Ammon's horn (tissue), 1 donor: Measurements from ENCODE around the gene KANSL1L.
"Not testable (repeated sequence)": the region's sequence is repeated elsewhere in the genome, so short reads cannot be mapped to it uniquely, and the experiment has no call there.

Experiments used
- DNase-seq: peaks from one replicate; pipeline ENCODE4 v3.0.0-alpha.2; 2016; ENCODE audit warnings: low spot score

Gene KANSL1L

DNA sequence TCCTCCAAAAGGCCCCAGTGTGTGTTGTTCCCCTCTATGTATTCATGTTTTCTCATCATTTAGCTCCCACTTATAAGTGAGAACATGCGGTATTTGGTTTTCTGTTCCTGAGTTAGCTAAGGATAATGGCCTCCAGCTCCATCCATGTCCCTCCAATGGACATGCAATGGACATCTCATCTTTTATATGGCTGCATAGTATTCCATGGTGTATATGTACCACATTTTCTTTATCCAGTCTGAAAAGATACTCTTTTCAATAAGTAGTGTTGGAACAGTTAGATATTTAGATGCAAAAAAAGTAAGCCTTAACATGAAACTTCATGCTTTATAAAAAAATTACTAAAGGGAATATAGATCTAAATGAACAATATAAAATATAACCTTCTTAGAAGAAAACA lies 5.9 kb upstream of the KANSL1L start:
- not testable (repeated sequence) for DNase-seq

DNA sequence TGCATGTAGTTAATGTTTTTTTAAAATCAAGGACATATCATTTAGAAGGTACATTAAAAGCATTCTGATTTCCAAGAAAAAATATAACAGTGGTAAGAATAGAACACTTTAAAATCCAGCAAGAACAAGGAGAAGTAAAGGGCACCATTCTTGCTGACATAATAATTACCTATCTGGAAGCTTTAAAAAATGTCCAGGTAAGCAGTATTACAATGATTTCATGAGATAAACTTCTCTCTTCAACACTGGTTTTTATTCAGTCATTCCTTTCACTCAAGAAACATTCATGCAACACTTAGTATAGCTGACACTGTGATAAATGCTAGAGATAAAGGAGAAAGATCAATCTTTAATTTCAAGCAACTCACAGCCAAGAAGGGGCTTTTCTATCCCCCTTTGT lies 2.9 kb upstream of the KANSL1L start:
- DNase-seq, result no peak

DNA sequence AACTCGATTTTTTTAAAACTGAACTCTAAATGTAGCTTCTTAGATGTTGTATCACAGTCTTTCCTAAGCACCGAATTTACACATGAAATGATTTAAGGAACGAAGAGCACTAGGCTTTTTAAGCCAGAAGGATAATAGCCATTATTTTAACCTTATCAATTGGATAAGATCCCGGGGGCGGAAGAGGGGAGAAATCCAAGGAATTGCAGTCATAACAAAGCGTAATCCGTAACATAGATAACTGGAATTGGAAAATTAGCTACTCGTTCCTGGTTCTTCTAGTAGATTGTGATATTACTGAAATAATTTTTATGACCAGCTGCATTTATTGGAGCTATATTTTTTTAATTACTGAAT lies 988 bp upstream of the KANSL1L start:
- DNase-seq, result no peak

DNA sequence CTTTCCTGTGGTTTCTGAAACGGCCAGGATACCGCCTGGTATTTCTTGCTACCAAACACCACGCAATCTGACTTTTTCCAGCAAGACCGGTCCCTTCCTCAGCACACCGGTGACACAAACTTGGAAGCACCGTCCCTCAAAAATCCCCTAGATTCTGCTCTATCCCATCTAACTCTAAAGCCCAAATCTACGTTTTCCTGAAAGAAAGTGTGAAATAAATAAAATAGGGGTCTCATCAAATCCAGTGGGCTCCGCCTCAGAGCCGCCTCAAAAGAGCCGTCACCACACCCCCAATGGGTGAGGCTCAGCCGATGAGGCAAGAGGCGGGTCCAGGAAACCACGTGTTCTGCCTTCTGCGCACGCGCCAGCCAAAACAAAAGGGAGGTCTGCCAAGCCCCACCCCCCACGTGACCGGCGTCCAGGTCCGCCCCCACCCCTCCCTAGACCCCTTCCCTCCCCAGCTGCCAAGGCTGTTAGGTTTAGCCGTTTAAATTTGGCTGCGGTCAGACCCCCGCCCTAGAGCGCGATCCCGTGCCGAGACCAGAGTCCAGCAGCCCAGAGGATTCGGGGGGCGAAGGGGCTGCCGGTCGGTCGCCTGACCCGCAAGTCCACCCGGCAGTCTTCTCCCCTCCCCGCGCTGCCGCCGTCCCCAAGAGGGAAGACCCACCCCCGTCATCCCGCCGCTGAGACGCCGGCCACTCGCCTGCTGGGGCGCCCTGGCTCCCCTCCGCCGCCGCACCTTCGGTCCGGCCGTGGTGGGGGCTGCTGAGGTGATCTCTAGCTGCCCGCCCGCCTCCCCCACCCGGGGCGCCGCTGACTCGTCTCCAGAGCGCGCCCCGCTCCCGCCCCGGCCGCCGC lies 534 bp downstream of the KANSL1L start:
- peak; percentile 95 for DNase-seq

DNA sequence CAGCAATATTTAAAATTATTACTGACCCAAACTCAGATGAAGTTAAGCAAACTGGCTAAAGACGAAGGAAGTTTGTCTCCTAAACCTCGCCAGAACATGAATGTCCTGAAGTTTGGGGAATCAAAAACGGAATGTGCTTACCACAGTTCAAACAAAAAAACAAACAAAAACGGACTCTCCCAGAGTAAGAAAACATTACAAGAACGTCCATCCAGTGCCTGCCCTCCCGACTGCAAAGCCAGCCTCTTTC lies 1.1 kb downstream of the KANSL1L start:
- DNase-seq, result no peak

DNA sequence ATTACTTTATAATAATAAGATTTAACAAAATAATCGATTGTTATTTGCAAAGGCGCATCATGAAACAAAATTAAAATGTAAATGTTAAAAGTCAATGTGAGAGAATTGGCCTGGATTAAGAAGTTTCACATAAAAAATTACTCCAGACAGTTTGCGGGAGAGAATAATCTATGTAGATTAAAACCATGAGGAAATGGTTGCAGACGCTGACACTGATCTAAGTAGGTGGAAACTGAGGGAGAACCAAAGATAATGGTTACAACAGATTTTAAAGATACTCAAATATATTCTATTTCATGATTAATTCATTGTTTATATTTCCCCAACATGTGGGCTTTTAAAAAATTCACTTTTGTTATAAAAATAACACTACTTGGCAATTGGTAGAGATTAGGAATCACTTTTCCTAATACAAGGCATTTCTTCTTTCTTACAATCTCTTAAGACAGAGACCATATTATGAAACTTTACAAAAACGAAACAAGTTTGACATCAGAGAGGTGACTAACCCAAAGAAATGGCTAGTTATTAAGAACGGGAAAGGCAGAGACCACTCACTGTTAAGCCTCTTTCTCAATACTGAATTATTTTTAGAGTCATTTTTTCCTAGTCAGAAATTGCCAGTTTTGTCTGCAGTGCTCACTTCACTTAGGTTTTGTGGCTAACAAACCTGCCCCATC lies 1.6 kb downstream of the KANSL1L start:
- DNase-seq, result no peak

DNA sequence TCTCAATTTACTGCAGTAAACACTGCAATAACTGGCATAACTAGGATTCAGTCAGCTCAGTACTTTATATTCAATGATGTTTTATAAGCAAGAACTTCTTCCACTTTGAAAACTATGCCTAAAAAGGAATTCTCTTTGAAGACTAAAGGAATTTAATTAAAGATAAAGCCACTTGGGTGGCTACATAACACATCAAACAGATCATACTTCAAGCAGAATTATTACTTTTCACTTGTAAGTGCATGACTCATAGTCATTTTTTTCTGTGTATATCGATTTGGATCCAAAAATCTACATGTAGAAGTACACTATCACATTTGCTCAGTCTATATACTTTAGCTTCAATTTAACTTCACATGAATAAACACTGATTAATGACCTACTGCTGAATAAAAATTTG lies 4.0 kb downstream of the KANSL1L start:
- no peak for DNase-seq

DNA sequence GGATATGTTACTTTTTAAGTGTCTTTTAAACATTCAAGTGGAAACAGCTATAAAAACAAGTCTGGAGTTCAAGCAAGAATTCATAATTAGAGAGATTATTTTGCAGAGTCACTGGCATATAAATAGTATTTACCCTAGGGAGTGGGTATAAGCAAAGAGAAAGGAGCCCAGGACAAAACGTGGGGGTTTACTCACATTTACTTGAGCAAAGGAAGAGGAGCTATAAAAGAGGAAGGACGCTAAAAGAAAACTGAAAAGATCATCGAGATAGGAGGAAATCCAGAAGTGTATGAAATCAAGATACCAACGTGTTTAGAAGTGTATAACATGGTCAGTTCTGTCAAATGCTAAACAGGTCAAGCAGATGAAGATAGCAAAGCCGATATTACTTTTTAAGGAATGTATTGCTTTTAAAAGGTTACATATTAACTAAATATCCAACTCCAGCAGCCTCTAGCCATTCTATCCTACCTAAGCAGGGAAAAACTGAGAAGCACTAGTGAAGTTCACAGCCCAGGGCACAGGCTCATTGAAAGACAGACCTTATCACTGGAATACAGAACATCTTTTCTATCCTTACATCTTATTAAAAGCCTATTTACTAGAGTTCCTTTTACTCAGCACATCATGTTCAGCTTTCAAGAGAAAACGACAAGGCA lies 8.6 kb downstream of the KANSL1L start:
- DNase-seq, result no peak

DNA sequence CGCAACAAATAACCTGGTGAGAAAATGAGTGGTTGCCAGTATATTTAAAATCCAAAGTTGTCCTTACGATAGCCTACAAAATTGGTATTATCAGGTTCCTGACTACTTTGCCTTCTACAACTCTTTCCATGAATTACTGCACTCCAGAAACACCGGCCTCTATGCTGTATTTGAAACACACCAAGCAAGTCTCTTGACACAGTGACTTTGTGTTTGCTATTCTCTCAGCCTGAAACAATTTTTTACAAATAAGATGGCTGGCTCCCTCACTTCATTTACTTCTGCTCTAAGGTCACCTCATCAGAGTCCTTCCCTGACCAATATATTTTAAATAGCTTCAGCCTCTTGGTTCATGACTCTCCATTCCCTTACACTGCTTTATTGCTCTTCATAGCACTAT lies 12.2 kb downstream of the KANSL1L start:
- no peak for DNase-seq

DNA sequence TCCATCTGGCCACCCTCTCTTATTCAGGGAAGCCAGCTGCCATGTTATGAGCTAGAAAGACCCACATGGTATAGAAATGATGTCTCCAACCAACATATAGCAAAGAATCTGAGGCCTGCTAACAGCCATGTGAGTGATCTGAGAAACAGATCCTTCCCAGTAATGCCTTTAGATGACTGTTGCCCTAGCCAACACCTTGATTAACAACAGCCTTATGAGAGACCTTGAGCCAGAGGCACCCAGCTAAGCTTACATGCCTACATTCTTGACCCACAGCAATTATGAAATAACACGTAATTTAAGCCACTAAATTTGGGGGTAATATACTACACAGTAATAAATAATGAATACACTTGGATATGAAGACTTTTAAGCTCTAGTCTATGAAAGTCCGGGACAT lies 13.0 kb downstream of the KANSL1L start:
- no peak for DNase-seq

DNA sequence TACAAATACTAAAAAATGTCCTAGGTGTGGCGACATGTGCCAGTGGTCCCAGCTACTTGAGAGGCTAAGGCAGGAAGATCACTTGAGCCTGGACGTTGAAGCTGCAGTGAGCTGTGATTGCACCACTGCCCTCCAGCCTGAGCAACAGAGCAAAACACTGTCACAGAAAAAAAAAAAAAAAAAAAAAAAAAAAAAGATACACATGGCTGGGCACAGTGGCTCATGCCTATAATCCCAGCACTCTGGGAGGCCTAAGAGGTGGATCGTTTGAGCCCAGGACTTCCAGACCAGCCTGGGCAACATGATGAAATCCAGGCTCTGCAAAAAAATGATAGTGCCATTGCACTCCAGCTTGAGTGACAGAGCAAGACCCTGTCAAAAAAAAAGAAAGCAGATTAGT lies 13.7 kb downstream of the KANSL1L start:
- no peak for DNase-seq

DNA sequence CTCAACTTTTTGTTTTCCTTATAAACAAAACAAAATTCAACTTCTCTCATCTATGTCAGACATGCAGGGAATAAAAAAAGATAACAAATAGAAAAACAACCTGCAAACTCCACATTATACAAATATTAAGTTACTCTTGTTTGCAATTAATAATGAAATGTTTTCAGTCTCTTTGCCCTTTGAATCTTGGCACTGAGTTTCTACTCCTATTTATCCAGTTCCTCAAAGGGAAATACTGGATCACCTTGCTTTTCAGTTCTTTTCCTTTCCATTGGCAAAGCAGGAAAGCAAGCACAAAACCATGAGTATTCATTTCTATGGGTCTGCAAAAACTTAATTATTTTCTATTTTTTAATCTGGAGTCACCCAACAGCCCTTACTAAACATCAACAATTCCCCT lies 23.6 kb downstream of the KANSL1L start:
- no peak for DNase-seq

DNA sequence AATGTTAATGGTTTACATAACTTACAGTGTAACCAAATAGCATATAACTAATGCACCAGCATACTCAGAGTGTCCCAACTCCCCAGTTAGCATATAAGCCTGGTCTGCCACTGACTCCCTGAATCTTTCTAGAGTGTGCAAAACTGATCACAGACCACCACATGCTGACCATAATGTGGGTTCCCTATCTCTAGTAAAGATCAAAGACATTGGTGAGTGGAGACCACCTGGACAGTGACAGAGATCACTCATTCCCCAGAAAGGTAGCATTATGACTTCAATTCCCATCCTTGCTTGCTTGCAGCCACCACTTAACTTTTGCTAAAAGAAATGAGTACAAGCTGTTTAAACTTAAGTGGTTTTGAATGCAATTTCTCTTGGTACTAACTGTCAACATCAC lies 39.0 kb downstream of the KANSL1L start:
- no peak for DNase-seq

DNA sequence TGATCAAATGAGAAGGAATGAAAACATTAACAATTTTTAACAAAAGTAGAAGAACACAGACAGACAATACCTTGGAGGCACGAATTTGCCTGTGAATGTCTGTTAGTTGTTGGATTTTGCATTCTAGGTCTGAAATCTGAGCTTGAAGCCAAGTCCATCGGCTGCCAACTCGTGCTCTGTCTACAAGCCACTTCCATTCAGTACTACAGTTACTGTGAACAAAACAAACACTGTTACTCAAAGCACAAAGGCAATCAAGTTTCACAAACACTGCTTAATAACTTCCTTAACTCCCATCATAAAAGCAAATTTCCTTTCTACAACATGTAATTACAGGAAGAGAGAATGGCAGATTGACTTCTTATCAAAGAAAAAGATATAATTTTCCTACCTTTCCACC lies 42.2 kb downstream of the KANSL1L start:
- DNase-seq, result no peak

DNA sequence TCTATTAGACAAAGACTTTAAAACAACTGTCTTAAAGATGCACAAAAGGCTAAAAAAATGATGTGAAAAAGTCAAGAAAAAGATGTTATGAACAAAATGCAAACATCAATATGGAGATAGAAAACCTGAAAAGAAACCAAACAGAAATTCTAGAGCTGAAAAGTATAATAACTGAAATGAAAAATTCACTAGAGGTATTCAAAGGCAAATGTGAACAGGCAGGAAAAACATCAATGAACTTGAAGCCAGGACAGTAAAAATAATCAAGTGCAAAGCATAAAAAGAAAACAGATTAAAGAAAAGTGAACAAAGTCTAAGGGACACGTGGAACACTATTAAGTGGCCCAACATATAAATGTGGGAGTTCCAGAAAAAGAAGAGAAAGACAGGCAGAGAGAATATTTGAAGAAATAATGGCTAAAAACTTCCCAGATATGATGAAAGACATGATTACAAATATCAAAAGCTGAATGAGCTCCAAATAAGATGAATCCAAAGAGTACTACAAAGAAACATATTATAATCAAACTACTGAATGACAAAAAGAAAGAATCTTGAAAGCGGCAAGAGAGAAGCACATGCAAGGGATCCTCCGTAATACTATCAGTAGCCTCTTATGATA lies 57.5 kb downstream of the KANSL1L start:
- DNase-seq, result no peak

DNA sequence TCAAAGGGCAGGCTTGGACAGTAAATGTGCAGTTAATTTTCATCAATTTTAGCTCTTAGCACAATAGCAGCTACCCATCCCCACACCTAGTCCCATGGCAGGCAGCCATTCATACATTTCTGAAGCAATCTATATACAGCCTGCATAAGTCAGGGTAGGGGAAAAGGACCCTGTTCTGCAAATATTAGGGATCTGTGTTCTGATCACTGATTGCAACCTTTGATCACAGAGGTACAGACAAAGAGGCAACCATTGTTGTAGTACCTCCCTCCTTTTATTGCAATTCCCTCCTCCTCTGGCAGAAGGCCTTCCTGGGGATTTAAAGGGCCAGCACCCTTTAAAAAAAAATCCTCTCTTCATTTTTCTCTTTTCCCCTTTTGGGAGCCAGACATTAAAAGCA lies 58.3 kb downstream of the KANSL1L start:
- DNase-seq, result no peak

DNA sequence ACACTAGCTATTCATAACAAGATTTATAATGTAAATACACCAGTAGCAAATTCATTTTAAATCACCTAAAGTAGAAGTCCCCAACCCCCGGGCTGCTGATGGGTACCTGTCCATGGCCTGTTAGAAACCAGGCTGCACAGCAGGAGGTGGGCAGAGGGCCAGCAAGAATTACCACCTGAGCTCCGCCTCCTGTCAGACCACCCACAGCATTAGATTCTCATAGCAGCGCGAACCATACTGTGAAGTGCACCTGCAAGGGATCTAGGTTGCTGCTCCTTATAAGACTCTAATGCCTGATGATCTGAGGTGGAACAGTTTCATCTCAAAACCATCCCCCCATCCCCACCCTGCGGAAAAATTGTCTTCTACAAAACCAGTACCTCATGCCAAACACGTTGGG lies 71.3 kb downstream of the KANSL1L start:
- DNase-seq, result no peak

DNA sequence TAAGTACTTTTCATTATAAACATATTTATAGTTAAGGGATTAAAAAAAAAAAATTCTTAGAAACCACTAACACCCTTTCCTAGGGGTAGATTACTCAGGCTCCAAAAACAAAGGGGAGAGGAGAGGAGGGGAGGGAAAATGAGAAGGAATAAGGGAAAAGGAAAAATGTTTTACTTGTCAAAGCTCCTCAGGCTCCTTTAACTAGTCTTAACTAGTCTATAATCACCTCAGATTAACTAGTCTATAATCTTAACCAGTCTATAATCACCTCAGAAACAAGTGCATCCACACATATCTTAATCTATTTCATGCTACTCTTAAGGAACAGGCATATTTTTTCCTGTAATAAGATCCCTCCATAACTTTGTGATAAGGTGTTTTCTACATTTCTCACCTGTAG lies 76.4 kb downstream of the KANSL1L start:
- no peak for DNase-seq

DNA sequence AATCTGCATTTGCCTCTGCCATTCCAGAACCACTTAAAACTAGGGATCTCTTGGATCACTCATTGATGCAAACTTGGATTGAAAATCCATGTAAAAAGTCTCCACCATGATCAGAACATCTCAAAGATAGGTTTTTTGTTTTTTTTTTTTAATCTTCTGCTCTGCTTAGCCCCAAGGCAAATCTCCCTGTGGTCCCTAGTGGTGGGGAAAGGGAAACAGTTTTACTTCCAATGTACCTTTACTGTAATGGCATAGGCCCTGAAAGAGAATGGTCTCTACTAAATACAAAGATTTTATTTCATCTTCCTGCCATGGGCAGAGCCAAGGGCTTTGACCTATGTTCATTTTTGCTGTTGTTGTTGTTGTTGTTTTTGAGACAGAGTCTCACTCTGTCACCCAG lies 78.4 kb downstream of the KANSL1L start:
- DNase-seq, result no peak

DNA sequence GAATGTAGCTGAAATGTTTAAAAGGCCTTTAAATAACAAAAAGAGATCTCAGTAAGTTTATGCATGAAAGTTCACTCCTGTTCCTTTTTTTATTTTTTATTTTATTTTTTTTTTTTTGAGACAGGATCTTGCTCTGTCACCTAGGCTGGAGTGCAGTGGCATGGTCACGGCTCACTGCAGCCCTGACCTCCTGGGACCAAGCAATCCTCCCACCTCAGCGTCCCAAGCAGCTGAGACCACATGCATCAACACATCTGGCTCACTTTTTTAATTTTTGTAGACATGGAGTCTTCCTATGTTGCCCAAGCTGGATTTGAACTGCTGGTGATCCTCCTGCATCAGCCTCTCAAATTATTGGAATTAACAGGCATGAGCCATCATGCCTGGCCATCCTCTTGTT lies 84.3 kb downstream of the KANSL1L start:
- DNase-seq, result no peak

DNA sequence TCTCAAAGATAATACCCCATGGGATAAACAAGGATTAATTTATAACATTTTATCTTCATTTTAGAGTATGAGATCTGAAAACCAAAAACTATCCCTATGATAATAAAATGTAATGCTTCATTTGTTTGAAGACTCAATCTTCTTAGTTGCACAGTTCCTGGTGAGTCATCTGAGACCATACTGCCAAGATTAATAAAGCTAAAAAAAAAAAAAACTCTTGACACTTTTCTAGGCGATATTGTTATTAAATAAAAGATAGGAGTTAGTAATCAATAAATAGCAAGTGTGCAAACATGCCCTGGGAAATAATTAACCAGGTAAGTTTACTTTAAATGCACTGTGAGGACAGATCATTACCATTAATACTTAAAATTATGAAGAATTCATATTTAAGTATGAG lies 84.9 kb downstream of the KANSL1L start:
- no peak for DNase-seq

DNA sequence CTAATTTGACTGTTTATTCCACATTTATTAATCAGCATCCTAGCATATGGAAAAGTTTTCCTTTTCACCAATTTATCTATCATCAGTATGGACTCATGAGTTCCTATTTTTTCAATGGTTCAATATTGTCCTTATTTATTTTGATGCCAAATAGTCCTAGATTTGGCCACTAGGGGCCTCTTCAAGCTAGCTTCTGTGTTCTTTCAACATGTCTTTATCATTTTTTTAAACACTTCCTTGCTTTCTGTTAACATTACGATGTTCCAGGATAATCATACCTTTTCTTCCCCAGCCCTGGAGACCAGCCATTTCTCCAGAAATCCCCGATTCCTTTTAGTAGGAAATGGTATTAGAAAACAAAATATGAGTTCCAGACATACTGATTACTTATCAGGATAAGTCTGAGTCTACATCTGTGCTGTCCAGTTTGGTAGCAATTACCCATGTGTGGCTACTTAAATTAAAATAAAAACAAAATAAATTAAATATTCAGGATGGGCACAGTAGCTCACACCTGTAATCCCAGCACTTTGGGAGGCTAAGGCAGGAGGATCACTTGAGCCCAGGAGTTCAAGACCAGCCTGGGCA lies 98.2 kb downstream of the KANSL1L start:
- peak; percentile 6 for DNase-seq

DNA sequence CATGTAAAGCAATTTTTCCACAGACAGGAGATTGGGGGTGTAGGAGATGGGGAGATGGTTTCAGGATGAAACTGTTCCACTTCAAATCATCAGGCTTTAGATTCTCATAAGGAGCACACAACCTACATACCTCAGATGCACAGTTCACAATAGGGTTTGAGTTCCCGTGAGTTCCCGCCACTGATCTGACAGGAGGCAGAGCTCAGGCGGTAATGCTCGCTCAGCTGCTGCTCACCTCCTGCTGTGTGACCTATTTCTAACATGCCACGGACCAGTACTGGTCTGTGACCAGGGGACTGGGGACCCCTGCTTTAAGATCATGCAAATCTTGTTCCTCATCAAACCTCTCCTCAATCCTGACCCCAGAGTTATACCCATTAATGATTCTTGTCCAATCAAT lies 98.7 kb downstream of the KANSL1L start:
- DNase-seq, result no peak
